NCI-H1436 (cell line): ENCODE results near the gene CIC.

Experiments
- DNase-seq: peaks from one replicate; lab custom pipeline; 2025; lab: John Stamatoyannopoulos, UW

The CIC gene

GRCh38 chr19:42288881-42289555 is 20.0 kb downstream of the CIC start:
- DNase-seq: no peak

- no peak for DNase-seq
Observed at GRCh38 chr19:42289556-42290041, 20.5 kb downstream of the CIC start.

- no peak for DNase-seq
Observed at GRCh38 chr19:42290136-42290522, 21.1 kb downstream of the CIC start.

- DNase-seq: no peak
Observed at GRCh38 chr19:42290523-42291434, 21.7 kb downstream of the CIC start.

- no peak for DNase-seq
Observed at GRCh38 chr19:42291435-42291810, 22.4 kb downstream of the CIC start.

- no peak for DNase-seq
Observed at GRCh38 chr19:42292042-42292960, 23.2 kb downstream of the CIC start.

- no peak for DNase-seq
Observed at GRCh38 chr19:42292963-42293362, 23.9 kb downstream of the CIC start.

- DNase-seq: no peak
Observed at GRCh38 chr19:42293540-42293939, 24.5 kb downstream of the CIC start.

- DNase-seq: no peak
Observed at GRCh38 chr19:42293948-42294347, 24.9 kb downstream of the CIC start.

- DNase-seq: no peak
Observed at GRCh38 chr19:42294471-42295137, 25.6 kb downstream of the CIC start.

GRCh38 chr19:42295342-42295741 is 26.3 kb downstream of the CIC start:
- no peak for DNase-seq

GRCh38 chr19:42295831-42296525 is 26.9 kb downstream of the CIC start:
- DNase-seq: peak; percentile 55

GRCh38 chr19:42297039-42297438 is 28.0 kb downstream of the CIC start:
- no peak for DNase-seq

GRCh38 chr19:42301646-42302203 is 32.7 kb downstream of the CIC start, which contains the start of gene PRR19:
PRR19 (plus strand) TSS chr19:42302132; CDS start chr19:42309585, 7,453 bp downstream.
- DNase-seq: no peak

- no peak for DNase-seq
Observed at GRCh38 chr19:42303101-42303464, 34.0 kb downstream of the CIC start.

- DNase-seq: no peak
Observed at GRCh38 chr19:42303876-42304275, 34.8 kb downstream of the CIC start.

- no peak for DNase-seq
Observed at GRCh38 chr19:42306646-42307045, 37.6 kb downstream of the CIC start.

GRCh38 chr19:42309686-42310085 is 40.6 kb downstream of the CIC start:
- DNase-seq: no peak

- DNase-seq: no peak
Observed at GRCh38 chr19:42311657-42312056, 42.6 kb downstream of the CIC start.

GRCh38 chr19:42312370-42312769 is 43.3 kb downstream of the CIC start:
- DNase-seq: no peak
